Neuronal stem cell (in vitro differentiated cells): ENCODE measurements around the gene COX17.

Experiments used
- DNase-seq: peaks from one replicate; pipeline ENCODE4 v3.0.0-alpha.2; 2013; ENCODE audit warnings: low spot score
- H2AFZ ChIP-seq: one replicate; pipeline ENCODE4 v1.6.1; 2013; ENCODE audit warnings: mild to moderate bottlenecking, low read length, inconsistent platforms
- H2AK5ac ChIP-seq: 2 replicates; pipeline ENCODE4 v1.6.1; 2013; ENCODE audit warnings: low read depth, mild to moderate bottlenecking, inconsistent platforms, low read length, moderate library complexity, mixed read lengths
- H2BK120ac ChIP-seq: 2 replicates; pipeline ENCODE4 v1.6.1; 2013; ENCODE audit warnings: low read depth, mild to moderate bottlenecking, inconsistent platforms, low read length, moderate library complexity, mixed read lengths
- H2BK12ac ChIP-seq: one replicate; pipeline ENCODE4 v1.6.1; 2013; ENCODE audit warnings: low read length, inconsistent platforms
- H2BK15ac ChIP-seq: 2 replicates; pipeline ENCODE4 v1.6.1; 2013; ENCODE audit warnings: mild to moderate bottlenecking, low read length, inconsistent platforms, mixed read lengths
- H2BK5ac ChIP-seq: one replicate; pipeline ENCODE4 v1.6.1; 2013; ENCODE audit warnings: inconsistent platforms, mild to moderate bottlenecking, low read length, moderate library complexity
- H3K14ac ChIP-seq: one replicate; pipeline ENCODE4 v1.6.1; 2013; ENCODE audit warnings: low read length, inconsistent platforms
- H3K18ac ChIP-seq: 2 replicates; pipeline ENCODE4 v1.6.1; 2013; ENCODE audit warnings: low read length, inconsistent platforms
- H3K23ac ChIP-seq: 2 replicates; pipeline ENCODE4 v1.6.1; 2013; ENCODE audit warnings: low read depth, mild to moderate bottlenecking, mixed read lengths, low read length, inconsistent platforms; ENCODE audit not compliant: poor library complexity
- H3K27ac ChIP-seq: replicated peaks from 3 replicates; pipeline ENCODE4 v1.5.1; 2013; ENCODE audit warnings: low read length, inconsistent platforms
- H3K27me3 ChIP-seq, 3 experiments: 2 replicates each; pipeline ENCODE4 v1.6.1; 2013; ENCODE audit warnings: low read length in 3 of 3, mild to moderate bottlenecking in 2 of 3, inconsistent platforms in 1 of 3, low read depth in 1 of 3, mixed read lengths in 1 of 3, moderate library complexity in 1 of 3; ENCODE audit not compliant: control insufficient read depth in 3 of 3, insufficient read depth in 3 of 3
- H3K36me3 ChIP-seq, 2 donors: replicated peaks in 1 of 2; 2 replicates each; pipeline ENCODE4 v1.6.1; 2013; ENCODE audit warnings: low read length in 2 of 2; ENCODE audit not compliant: control insufficient read depth in 2 of 2, insufficient read depth in 2 of 2
- H3K4ac ChIP-seq: 2 replicates; pipeline ENCODE4 v1.6.1; 2013; ENCODE audit warnings: inconsistent platforms, mild to moderate bottlenecking, low read length, moderate library complexity
- H3K4me1 ChIP-seq, 2 donors: 1 replicate in 1 of 2; 2 replicates in 1 of 2; pipeline ENCODE4 v1.6.1; 2013; ENCODE audit warnings: low read length in 2 of 2, low read depth in 1 of 2; ENCODE audit not compliant: control insufficient read depth in 2 of 2, insufficient read depth in 1 of 2
- H3K4me2 ChIP-seq: one replicate; pipeline ENCODE4 v1.6.1; 2013; ENCODE audit warnings: mild to moderate bottlenecking, low read length, inconsistent platforms; ENCODE audit not compliant: insufficient read depth, poor library complexity, severe bottlenecking
- H3K4me3 ChIP-seq, 2 donors: 2 replicates each; pipeline ENCODE4 v1.5.1; 2013; ENCODE audit warnings: low read length in 2 of 2, mild to moderate bottlenecking in 2 of 2, inconsistent platforms in 1 of 2, moderate library complexity in 1 of 2
- H3K79me1 ChIP-seq: one replicate; pipeline ENCODE4 v1.6.1; 2013; ENCODE audit warnings: low read depth, mild to moderate bottlenecking, inconsistent platforms, low read length, moderate library complexity
- H3K9ac ChIP-seq: one replicate; pipeline ENCODE4 v1.6.1; 2013; ENCODE audit warnings: mild to moderate bottlenecking, low read depth, low read length, inconsistent platforms; ENCODE audit not compliant: poor library complexity
- H3K9me3 ChIP-seq, 2 donors: replicated peaks in 1 of 2; 2 replicates each; pipeline versions ENCODE3 to v1.6.1; 2013; ENCODE audit warnings: low read length in 2 of 2, mild to moderate bottlenecking in 2 of 2, inconsistent platforms in 1 of 2, low read depth in 1 of 2, mixed read lengths in 1 of 2, moderate library complexity in 1 of 2; ENCODE audit not compliant: control insufficient read depth in 2 of 2, insufficient read depth in 1 of 2
- H4K8ac ChIP-seq: one replicate; pipeline ENCODE4 v1.6.1; 2013; ENCODE audit warnings: low read depth, mild to moderate bottlenecking, inconsistent platforms, low read length, moderate library complexity
- H4K91ac ChIP-seq: one replicate; pipeline ENCODE4 v1.6.1; 2013; ENCODE audit warnings: low read length, low read depth, mild to moderate bottlenecking, inconsistent platforms; ENCODE audit not compliant: poor library complexity
- WGBS, 2 donors: extraction: QIAGEN DNeasy Blood & Tissue Kit; methylation state at CpG; one replicate each; pipeline ENCODE4 v1.1.7; 2013; ENCODE audit warnings: missing lambda C conversion rate in 2 of 2, mixed read lengths in 1 of 2; ENCODE audit not compliant: insufficient read length in 2 of 2, insufficient replicate concordance in 1 of 2; ENCODE audit errors: extremely low coverage in 2 of 2; 5-methylcytosine and 5-hydroxymethylcytosine counted together

The COX17 gene

DNA sequence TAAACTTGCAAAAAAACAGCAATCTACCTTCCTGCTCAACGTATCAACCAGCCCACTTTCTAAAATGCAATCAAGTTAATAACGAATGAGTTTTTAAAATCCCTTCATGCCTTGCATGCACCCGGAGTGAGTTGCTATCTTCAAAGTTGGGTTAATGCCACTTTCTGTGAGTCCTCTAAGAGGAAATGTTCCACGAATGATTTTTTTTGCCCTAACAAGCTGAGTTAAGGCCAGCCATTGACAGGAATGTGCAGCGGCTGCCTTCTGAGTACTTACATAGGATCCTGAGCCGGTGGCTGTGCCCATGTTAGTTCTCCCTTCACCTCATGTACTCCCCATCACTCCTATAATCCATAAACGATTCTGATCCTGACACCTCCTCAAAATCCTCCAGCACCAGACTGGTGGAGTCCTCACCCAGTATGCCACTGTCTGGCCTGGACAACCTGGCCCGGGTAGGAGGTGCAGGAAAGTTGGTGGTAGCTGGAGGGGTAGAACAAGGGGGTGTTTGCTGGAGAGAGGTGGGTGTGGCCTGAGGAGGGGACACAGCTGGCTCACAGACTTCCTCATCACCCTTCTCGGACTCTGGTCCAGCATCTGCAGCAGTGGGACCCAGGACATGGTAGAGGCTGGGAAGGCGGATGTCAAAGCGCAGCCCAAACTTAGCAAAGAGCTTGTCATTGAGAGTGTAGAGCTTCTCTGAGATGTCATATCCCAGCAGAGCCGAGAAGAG is 29.2 kb downstream of the COX17 start:
- Histone ChIP-seq H3K27ac (no peak overlapping the region), H3K14ac (no peak overlapping the region), H3K36me3 (no peaks in the 10 kb centered on the region), H3K4me2 (no peak overlapping the region), H3K9ac (no peak overlapping the region), H3K27me3 (no peaks in the 10 kb centered on the region), H3K79me1 (no peaks in the 10 kb centered on the region), H2BK120ac (no peak overlapping the region), H3K18ac (no peak overlapping the region), H3K23ac (no peak overlapping the region), H3K9me3 (no peaks in the 10 kb centered on the region), H2BK5ac (no peak overlapping the region), H3K4me3 (no peak overlapping the region), H3K4ac (no peak overlapping the region), H2BK12ac (no peak overlapping the region), H4K91ac (no peak overlapping the region), H2AK5ac (no peak overlapping the region), H2BK15ac (no peak overlapping the region), H4K8ac (no peak overlapping the region), H3K4me1 (peaks cover 0 to 2% of the 10 kb centered on the region in 2 donors), H2AFZ (no peak overlapping the region)
- no peak for DNase-seq
- WGBS, 2 donors, result no CpG with 5 or more reads among the region's 12 CpGs

DNA sequence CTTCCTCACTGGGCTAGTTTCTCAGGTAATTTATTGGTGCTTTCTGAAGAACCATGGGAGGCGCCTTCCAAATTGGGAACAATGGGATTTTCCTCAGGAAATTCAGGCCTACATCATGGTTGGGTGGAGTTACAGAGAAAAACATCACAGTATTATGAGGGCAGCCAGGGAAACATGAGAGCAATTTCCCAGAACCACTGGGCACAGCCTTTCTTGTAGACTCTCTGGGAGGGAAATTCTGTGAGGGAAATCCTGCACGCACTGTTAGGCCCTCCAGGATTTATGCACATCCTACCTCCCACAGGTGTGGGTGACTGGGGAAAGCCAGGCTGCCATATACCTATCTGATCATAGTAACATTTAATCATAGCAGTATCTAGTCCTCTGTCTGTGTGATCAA is 30.0 kb downstream of the COX17 start:
- H3K4ac ChIP-seq, result no peak overlapping the region
- no peak overlapping the region for H2BK120ac ChIP-seq
- H2BK5ac ChIP-seq, result no peak overlapping the region
- H3K4me3 ChIP-seq, result no peak overlapping the region
- no peak overlapping the region for H2AK5ac ChIP-seq
- H4K8ac ChIP-seq, result no peak overlapping the region
- H2BK15ac ChIP-seq, result no peak overlapping the region
- H3K18ac ChIP-seq, result no peak overlapping the region
- no peak overlapping the region for H3K23ac ChIP-seq
- no peak overlapping the region for H3K14ac ChIP-seq
- no peak overlapping the region for H2BK12ac ChIP-seq
- DNase-seq, result no peak
- peaks cover 0 to 2% of the 10 kb centered on the region in 2 donors for H3K4me1 ChIP-seq
- no peaks in the 10 kb centered on the region for H3K9me3 ChIP-seq
- no peak overlapping the region for H3K9ac ChIP-seq
- H3K36me3 ChIP-seq, result no peaks in the 10 kb centered on the region
- no peaks in the 10 kb centered on the region for H3K79me1 ChIP-seq
- peaks cover 0 to 1% (median 0%) of the 10 kb centered on the region in 3 experiments for H3K27me3 ChIP-seq
- no peak overlapping the region for H2AFZ ChIP-seq
- H3K27ac ChIP-seq, result no peak overlapping the region
- no CpG with 5 or more reads among the region's 2 CpGs for WGBS, 2 donors
- H4K91ac ChIP-seq, result no peak overlapping the region
- no peak overlapping the region for H3K4me2 ChIP-seq

DNA sequence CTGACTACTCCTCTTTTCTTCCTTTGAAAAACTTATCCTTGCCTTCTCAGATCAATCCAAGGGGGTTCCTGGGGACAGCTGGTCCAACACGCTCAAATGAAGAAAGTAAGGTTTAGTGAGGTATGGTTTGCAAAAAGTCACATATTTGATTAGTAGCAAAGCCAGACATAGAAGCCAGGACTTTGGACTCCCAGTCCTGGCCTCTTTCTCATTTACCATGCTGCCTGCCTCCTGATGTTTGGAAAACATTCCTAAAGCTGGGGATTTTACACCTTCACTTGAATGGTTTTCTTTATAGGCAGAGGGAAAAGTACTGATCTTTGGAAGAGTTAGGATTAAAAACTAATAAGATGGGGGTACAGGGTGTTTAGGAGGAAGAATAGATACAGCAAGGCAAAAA is 31.4 kb downstream of the COX17 start:
- peaks cover 0 to 2% of the 10 kb centered on the region in 2 donors for H3K4me1 ChIP-seq
- no peak overlapping the region for H3K27ac ChIP-seq
- H3K36me3 ChIP-seq, result peaks cover 0 to 4% of the 10 kb centered on the region in 2 donors
- no CpG with 5 or more reads among the region's 1 CpG for WGBS, 2 donors
- no peak overlapping the region for H2BK15ac ChIP-seq
- no peak overlapping the region for H3K4me2 ChIP-seq
- H2BK120ac ChIP-seq, result no peak overlapping the region
- no peaks in the 10 kb centered on the region for H3K9me3 ChIP-seq
- no peak overlapping the region for H3K4ac ChIP-seq
- peaks cover 0 to 2% (median 0%) of the 10 kb centered on the region in 3 experiments for H3K27me3 ChIP-seq
- H4K91ac ChIP-seq, result no peak overlapping the region
- no peak overlapping the region for H2AK5ac ChIP-seq
- no peak overlapping the region for H4K8ac ChIP-seq
- H2BK5ac ChIP-seq, result no peak overlapping the region
- no peak overlapping the region for H3K4me3 ChIP-seq
- H2BK12ac ChIP-seq, result no peak overlapping the region
- H2AFZ ChIP-seq, result no peak overlapping the region
- no peaks in the 10 kb centered on the region for H3K79me1 ChIP-seq
- H3K14ac ChIP-seq, result no peak overlapping the region
- H3K23ac ChIP-seq, result no peak overlapping the region
- no peak for DNase-seq
- H3K9ac ChIP-seq, result no peak overlapping the region
- no peak overlapping the region for H3K18ac ChIP-seq

DNA sequence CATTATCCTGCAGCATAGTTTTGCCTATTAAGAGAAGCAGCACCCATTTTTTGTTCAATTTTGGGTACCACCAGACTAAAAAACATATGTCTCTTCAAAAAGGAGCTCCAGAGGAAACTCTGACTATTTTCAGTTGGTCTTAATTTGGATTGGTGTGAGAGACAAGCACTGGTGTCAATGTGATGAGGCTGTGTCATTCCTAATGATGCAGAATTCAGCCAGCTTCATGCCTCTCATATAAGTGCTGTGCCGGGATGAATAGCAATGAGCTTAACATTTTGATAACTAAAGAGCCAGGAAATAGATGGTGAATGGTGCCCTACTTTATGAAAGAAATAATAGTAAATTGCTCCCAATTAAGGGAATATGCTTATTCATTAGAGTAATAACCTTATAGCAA is 32.7 kb downstream of the COX17 start:
- H3K4ac ChIP-seq, result no peak overlapping the region
- H3K9ac ChIP-seq, result no peak overlapping the region
- no peak overlapping the region for H3K4me2 ChIP-seq
- H3K18ac ChIP-seq, result no peak overlapping the region
- H2BK12ac ChIP-seq, result no peak overlapping the region
- no peak overlapping the region for H2BK120ac ChIP-seq
- H3K23ac ChIP-seq, result no peak overlapping the region
- H4K91ac ChIP-seq, result no peak overlapping the region
- DNase-seq, result no peak
- H3K36me3 ChIP-seq, result peaks cover 0 to 4% of the 10 kb centered on the region in 2 donors
- no CpG with 5 or more reads among the region's 1 CpG for WGBS, 2 donors
- peaks cover 0 to 2% of the 10 kb centered on the region in 2 donors for H3K4me1 ChIP-seq
- H2AK5ac ChIP-seq, result no peak overlapping the region
- H4K8ac ChIP-seq, result no peak overlapping the region
- H3K14ac ChIP-seq, result no peak overlapping the region
- H2BK15ac ChIP-seq, result no peak overlapping the region
- no peaks in the 10 kb centered on the region for H3K79me1 ChIP-seq
- no peak overlapping the region for H3K27ac ChIP-seq
- H2BK5ac ChIP-seq, result no peak overlapping the region
- no peaks in the 10 kb centered on the region for H3K9me3 ChIP-seq
- H3K27me3 ChIP-seq, result peaks cover 0 to 2% (median 0%) of the 10 kb centered on the region in 3 experiments
- no peak overlapping the region for H3K4me3 ChIP-seq
- H2AFZ ChIP-seq, result no peak overlapping the region
